Measurements from ENCODE around the gene TBCK. TPM values are rescaled to one million over a fixed set of nuclear protein-coding genes. Genes with fewer than 3 reads are reported as not detected.
"Not testable (repeated sequence)": the region's sequence is repeated elsewhere in the genome, so short reads cannot be mapped to it uniquely, and the experiment has no call there.

Gene TBCK
- total RNA-seq, 2 experiments from 2014 or later: 22.5 to 25.1 TPM

- Mint-ChIP-seq H3K27me3 (no peaks in the 10 kb centered on the region), H3K36me3 (ENCODE audit: low read depth) (peaks cover 76% of the 10 kb centered on the region), H3K4me3 (no peak overlapping the region), H3K27ac (no peak overlapping the region), H3K4me1 (peaks cover 47% of the 10 kb centered on the region), H3K9me3 (ENCODE audit: low read depth) (peaks cover 14% of the 10 kb centered on the region)
- ChIA-PET CTCF (interaction anchor here (0.6 to 0.9 kb wide), 2 partner anchors 25 to 50 kb away, joined by 3 read pairs; partner anchors contain the start of gene TBCK), POLR2A (no interaction called here)
- DNase-seq (no peak), ATAC-seq (no peak)
- intact Hi-C loops (cut with DNase I, micrococcal nuclease): no loop called here
These were observed 24.8 kb upstream of the TBCK start for GRCh38 chr4:106340774-106341173.

- no peaks in the 10 kb centered on the region for H3K27me3 Mint-ChIP-seq
- DNase-seq (no peak), ATAC-seq (no peak)
- peaks cover 41% of the 10 kb centered on the region for H3K4me1 Mint-ChIP-seq
- POLR2A ChIA-PET: no interaction called here
- no peak overlapping the region for H3K27ac Mint-ChIP-seq
- H3K9me3 Mint-ChIP-seq (ENCODE audit: low read depth): peaks cover 14% of the 10 kb centered on the region
- H3K4me3 Mint-ChIP-seq: no peak overlapping the region
- intact Hi-C loops (cut with DNase I, micrococcal nuclease): no loop called here
- peaks cover 82% of the 10 kb centered on the region for H3K36me3 Mint-ChIP-seq (ENCODE audit: low read depth)
- CTCF ChIA-PET: no interaction called here
These were observed 23.4 kb upstream of the TBCK start for GRCh38 chr4:106339431-106339830.

GRCh38 chr4:106338671-106339070, 22.7 kb upstream of the TBCK start:
- Mint-ChIP-seq H3K4me3 (no peak overlapping the region), H3K27ac (no peak overlapping the region), H3K9me3 (ENCODE audit: low read depth) (peaks cover 14% of the 10 kb centered on the region), H3K36me3 (ENCODE audit: low read depth) (peaks cover 82% of the 10 kb centered on the region), H3K27me3 (no peaks in the 10 kb centered on the region), H3K4me1 (peaks cover 35% of the 10 kb centered on the region)
- ATAC-seq (no peak), DNase-seq (no peak)
- ChIA-PET POLR2A (no interaction called here), CTCF (no interaction called here)
- intact Hi-C loops (cut with DNase I, micrococcal nuclease): no loop called here

- ChIA-PET CTCF (interaction anchor here (0.6 kb wide), 1 partner anchor 210 kb away, joined by 3 read pairs; no protein-coding TSS in a partner anchor), POLR2A (no interaction called here)
- H3K9me3 Mint-ChIP-seq (ENCODE audit: low read depth): peaks cover 14% of the 10 kb centered on the region
- DNase-seq (no peak), ATAC-seq (no peak)
- H3K4me3 Mint-ChIP-seq: no peak overlapping the region
- H3K27ac Mint-ChIP-seq: no peak overlapping the region
- no peaks in the 10 kb centered on the region for H3K27me3 Mint-ChIP-seq
- peaks cover 84% of the 10 kb centered on the region for H3K36me3 Mint-ChIP-seq (ENCODE audit: low read depth)
- peaks cover 35% of the 10 kb centered on the region for H3K4me1 Mint-ChIP-seq
- intact Hi-C loops (cut with DNase I, micrococcal nuclease): no loop called here
These were observed 21.9 kb upstream of the TBCK start for GRCh38 chr4:106337916-106338315.

GRCh38 chr4:106336618-106337017, 20.6 kb upstream of the TBCK start:
- no peaks in the 10 kb centered on the region for H3K27me3 Mint-ChIP-seq
- intact Hi-C loops (cut with DNase I, micrococcal nuclease): no loop called here
- H3K9me3 Mint-ChIP-seq (ENCODE audit: low read depth): peaks cover 14% of the 10 kb centered on the region
- ATAC-seq (no peak), DNase-seq (no peak)
- peaks cover 81% of the 10 kb centered on the region for H3K36me3 Mint-ChIP-seq (ENCODE audit: low read depth)
- H3K4me1 Mint-ChIP-seq: peaks cover 24% of the 10 kb centered on the region
- no peak overlapping the region for H3K4me3 Mint-ChIP-seq
- ChIA-PET CTCF (no interaction called here), POLR2A (no interaction called here)
- H3K27ac Mint-ChIP-seq: no peak overlapping the region

GRCh38 chr4:106334741-106335470, 18.9 kb upstream of the TBCK start:
- CTCF ChIA-PET: interaction anchor here (0.8 to 1.3 kb wide), 2 partner anchors 8 to 69 kb away, joined by 3 to 5 read pairs; no protein-coding TSS in a partner anchor
- intact Hi-C loops (cut with DNase I, micrococcal nuclease): no loop called here
- H3K27me3 Mint-ChIP-seq: no peaks in the 10 kb centered on the region
- DNase-seq: no peak
- peaks cover 14% of the 10 kb centered on the region for H3K9me3 Mint-ChIP-seq (ENCODE audit: low read depth)
- POLR2A ChIA-PET: no interaction called here
- no peak overlapping the region for H3K27ac Mint-ChIP-seq
- H3K4me3 Mint-ChIP-seq: no peak overlapping the region
- no peak for ATAC-seq
- H3K4me1 Mint-ChIP-seq: peaks cover 8% of the 10 kb centered on the region
- H3K36me3 Mint-ChIP-seq (ENCODE audit: low read depth): peaks cover 75% of the 10 kb centered on the region

GRCh38 chr4:106333186-106333585, 17.2 kb upstream of the TBCK start:
- Mint-ChIP-seq H3K27me3 (no peaks in the 10 kb centered on the region), H3K9me3 (ENCODE audit: low read depth) (peaks cover 8% of the 10 kb centered on the region), H3K36me3 (ENCODE audit: low read depth) (peaks cover 69% of the 10 kb centered on the region), H3K27ac (no peak overlapping the region), H3K4me3 (no peak overlapping the region), H3K4me1 (peaks cover 2% of the 10 kb centered on the region)
- ATAC-seq (no peak), DNase-seq (no peak)
- CTCF ChIA-PET: interaction anchor here (0.8 kb wide), 1 partner anchor 26 kb away, joined by 3 read pairs; no protein-coding TSS in a partner anchor
- POLR2A ChIA-PET: no interaction called here
- intact Hi-C loops (cut with DNase I, micrococcal nuclease): no loop called here

GRCh38 chr4:106329041-106329618, 13.1 kb upstream of the TBCK start:
- Mint-ChIP-seq H3K36me3 (ENCODE audit: low read depth) (peaks cover 52% of the 10 kb centered on the region), H3K9me3 (ENCODE audit: low read depth) (no peaks in the 10 kb centered on the region), H3K27ac (no peak overlapping the region), H3K27me3 (no peaks in the 10 kb centered on the region), H3K4me1 (peaks cover 2% of the 10 kb centered on the region), H3K4me3 (no peak overlapping the region)
- intact Hi-C loops (cut with DNase I, micrococcal nuclease): no loop called here
- DNase-seq (no peak), ATAC-seq (peak; percentile 71)
- CTCF ChIA-PET: interaction anchor here (0.7 to 1.2 kb wide), 4 partner anchors 9 to 615 kb away, joined by 3 to 9 read pairs (median 6); no protein-coding TSS in a partner anchor
- POLR2A ChIA-PET: no interaction called here

GRCh38 chr4:106325800-106326199, 9.8 kb upstream of the TBCK start:
- POLR2A ChIA-PET: no interaction called here
- no peak overlapping the region for H3K4me3 Mint-ChIP-seq
- no peaks in the 10 kb centered on the region for H3K27me3 Mint-ChIP-seq
- DNase-seq (no peak), ATAC-seq (no peak)
- intact Hi-C loops (cut with DNase I, micrococcal nuclease): no loop called here
- CTCF ChIA-PET: no interaction called here
- H3K4me1 Mint-ChIP-seq: peaks cover 23% of the 10 kb centered on the region
- peaks cover 37% of the 10 kb centered on the region for H3K36me3 Mint-ChIP-seq (ENCODE audit: low read depth)
- no peaks in the 10 kb centered on the region for H3K9me3 Mint-ChIP-seq (ENCODE audit: low read depth)
- no peak overlapping the region for H3K27ac Mint-ChIP-seq

- Mint-ChIP-seq H3K27ac (peak overlapping the region; percentile 25), H3K27me3 (no peaks in the 10 kb centered on the region), H3K4me3 (no peak overlapping the region), H3K9me3 (ENCODE audit: low read depth) (no peaks in the 10 kb centered on the region), H3K36me3 (ENCODE audit: low read depth) (peaks cover 39% of the 10 kb centered on the region), H3K4me1 (peaks cover 36% of the 10 kb centered on the region)
- intact Hi-C loops (cut with DNase I, micrococcal nuclease): no loop called here
- CTCF ChIA-PET: no interaction called here
- no peak for DNase-seq
- no peak for ATAC-seq
- POLR2A ChIA-PET: no interaction called here
These were observed 7.1 kb upstream of the TBCK start for GRCh38 chr4:106323119-106323518.

GRCh38 chr4:106321814-106322213, 5.8 kb upstream of the TBCK start:
- CTCF ChIA-PET; H3K27ac Mint-ChIP-seq; H3K9me3 Mint-ChIP-seq (ENCODE audit: low read depth); DNase-seq; ATAC-seq; intact Hi-C loops (cut with DNase I, micrococcal nuclease); H3K27me3 Mint-ChIP-seq; POLR2A ChIA-PET; H3K4me3 Mint-ChIP-seq: not testable (repeated sequence)
- peaks cover 39% of the 10 kb centered on the region for H3K4me1 Mint-ChIP-seq
- H3K36me3 Mint-ChIP-seq (ENCODE audit: low read depth): peaks cover 29% of the 10 kb centered on the region

GRCh38 chr4:106321168-106321567, 5.2 kb upstream of the TBCK start:
- Mint-ChIP-seq H3K4me1 (peaks cover 39% of the 10 kb centered on the region), H3K36me3 (ENCODE audit: low read depth) (peaks cover 26% of the 10 kb centered on the region)
- H3K9me3 Mint-ChIP-seq (ENCODE audit: low read depth); CTCF ChIA-PET; H3K27ac Mint-ChIP-seq; intact Hi-C loops (cut with DNase I, micrococcal nuclease); DNase-seq; H3K4me3 Mint-ChIP-seq; ATAC-seq; POLR2A ChIA-PET; H3K27me3 Mint-ChIP-seq: not testable (repeated sequence)
